Endothelial cell of umbilical vein (primary cell): Measurements from ENCODE around the gene LMX1A. TPM values are rescaled to one million over a fixed set of nuclear protein-coding genes. Genes with fewer than 3 reads are reported as not detected.

Source experiments
- BruUV-seq: library from RNA; stranded (reverse); fragments of 400-500 nt; replicated peaks from 2 replicates; lab custom pipeline; 2021; lab: Mats Ljungman, UMichigan
- CTCF ChIA-PET: fragments of 300-600, 350-600 bp; sonication (Branson Sonifier 250); formaldehyde crosslinking; loops from one replicate; lab custom pipeline; 2021; ENCODE audit warnings: antibody characterized with exemption, inconsistent platforms; lab: Charles Lee
- POLR2A ChIA-PET: fragments of 300-600, 350-600 bp; sonication (Branson Sonifier 250); formaldehyde crosslinking; loops from one replicate; lab custom pipeline; 2021; ENCODE audit warnings: antibody characterized with exemption, inconsistent platforms; lab: Charles Lee
- DNase-seq: peaks from one replicate; pipeline ENCODE4 v3.0.0-alpha.2; 2011; ENCODE audit warnings: low read depth, low spot score
- FAIRE-seq: peaks from 2 replicates; lab custom pipeline; 2011; peaks lifted over from hg19 to GRCh38; lab: Jason Lieb, UNC
- H2AFZ ChIP-seq: 2 replicates; pipeline ENCODE4 v1.6.0; 2012; ENCODE audit warnings: low read depth, low read length, control low read depth, inconsistent platforms
- H3K27ac ChIP-seq: 2 replicates; pipeline ENCODE4 v1.5.1; 2011; ENCODE audit warnings: low read depth, mild to moderate bottlenecking, control low read depth, low read length, moderate library complexity; ENCODE audit not compliant: insufficient read depth
- H3K27me3 ChIP-seq, 2 experiments: 2 replicates each; pipeline versions ENCODE4 v1.6.0 to v1.6.1; 2011; ENCODE audit warnings: low read length in 2 of 2, mixed read lengths in 1 of 2; ENCODE audit not compliant: control insufficient read depth in 2 of 2, insufficient read depth in 2 of 2
- H3K36me3 ChIP-seq, 2 experiments: 2 replicates in 1 of 2; 3 replicates in 1 of 2; pipeline ENCODE4 v1.5.1; 2011; ENCODE audit warnings: low read length in 2 of 2, mild to moderate bottlenecking in 1 of 2, moderate library complexity in 1 of 2; ENCODE audit not compliant: control insufficient read depth in 2 of 2, insufficient read depth in 2 of 2; ENCODE audit errors: extremely low read depth in 1 of 2
- H3K4me1 ChIP-seq: 3 replicates; pipeline ENCODE4 v1.5.1; 2011; ENCODE audit warnings: mild to moderate bottlenecking, low read length; ENCODE audit not compliant: control insufficient read depth, insufficient read depth; ENCODE audit errors: extremely low read depth
- H3K4me2 ChIP-seq: 2 replicates; pipeline ENCODE4 v1.6.1; 2011; ENCODE audit warnings: low read length, control low read depth, mixed read lengths; ENCODE audit not compliant: insufficient read depth
- H3K4me3 ChIP-seq, 3 experiments: fragments of 200-600 bp in 1 of 3; sonication (generic), shearing (Covaris generic) in 1 of 3; replicated peaks in 1 of 3; 2 replicates each; pipeline ENCODE4 v1.5.1; 2011 to 2016; ENCODE audit warnings: control low read depth in 3 of 3, low read length in 3 of 3, mild to moderate bottlenecking in 2 of 3, inconsistent platforms in 1 of 3, low read depth in 1 of 3, moderate library complexity in 1 of 3; ENCODE audit not compliant: insufficient read depth in 1 of 3
- H3K79me2 ChIP-seq: 2 replicates; pipeline ENCODE4 v1.6.0; 2012; ENCODE audit warnings: low read length, inconsistent platforms; ENCODE audit not compliant: control insufficient read depth, insufficient read depth
- H3K9ac ChIP-seq: replicated peaks from 2 replicates; pipeline ENCODE3; 2011; ENCODE audit warnings: low read length, control low read depth; ENCODE audit not compliant: insufficient read depth; ENCODE audit errors: extremely low read depth
- H3K9me1 ChIP-seq: replicated peaks from 3 replicates; pipeline ENCODE4 v1.6.0; 2011; ENCODE audit warnings: mild to moderate bottlenecking, low read length; ENCODE audit not compliant: control insufficient read depth, insufficient read depth; ENCODE audit errors: extremely low read depth
- H3K9me3 ChIP-seq: replicated peaks from 2 replicates; pipeline ENCODE4 v1.5.1; 2012; ENCODE audit warnings: low read length, inconsistent platforms; ENCODE audit not compliant: control insufficient read depth, insufficient read depth
- H4K20me1 ChIP-seq: replicated peaks from 2 replicates; pipeline ENCODE3; 2011; ENCODE audit warnings: mild to moderate bottlenecking, low read length; ENCODE audit not compliant: control insufficient read depth, insufficient read depth; ENCODE audit errors: extremely low read depth
- CTCF ChIP-seq, 2 donors: IDR thresholded peaks; 1 replicate in 1 of 2; 2 replicates in 1 of 2; pipeline ENCODE4 v1.5.1; 2011; ENCODE audit warnings: low read length in 2 of 2, mild to moderate bottlenecking in 2 of 2, moderate library complexity in 2 of 2, control low read depth in 1 of 2, inconsistent platforms in 1 of 2, low read depth in 1 of 2; ENCODE audit not compliant: insufficient read depth in 1 of 2; ENCODE audit errors: extremely low read depth in 1 of 2
- EZH2 ChIP-seq: IDR thresholded peaks from 2 replicates; pipeline ENCODE4 v1.6.1; 2012; ENCODE audit warnings: borderline replicate concordance, low read depth, mild to moderate bottlenecking, moderate library complexity, low read length, inconsistent platforms; ENCODE audit not compliant: severe bottlenecking
- FOS ChIP-seq: IDR thresholded peaks from 2 replicates; pipeline ENCODE4 v1.6.1; 2011; ENCODE audit warnings: mild to moderate bottlenecking, low read length, moderate library complexity, borderline replicate concordance; ENCODE audit not compliant: insufficient read depth
- GATA2 ChIP-seq: IDR thresholded peaks from 2 replicates; pipeline ENCODE4 v1.7.0; 2011; ENCODE audit warnings: low read depth, mild to moderate bottlenecking, moderate library complexity, mixed read lengths, low read length; ENCODE audit not compliant: insufficient read length, insufficient read depth
- JUN ChIP-seq: IDR thresholded peaks from 2 replicates; pipeline ENCODE4 v1.6.1; 2011; ENCODE audit warnings: borderline replicate concordance, low read depth; ENCODE audit not compliant: insufficient read length, insufficient read depth
- MAX ChIP-seq: IDR thresholded peaks from 2 replicates; pipeline ENCODE4 v1.6.1; 2011; ENCODE audit not compliant: insufficient read depth, insufficient read length
- MYC ChIP-seq: IDR thresholded peaks from one replicate; pipeline ENCODE4 v1.6.1; 2011; ENCODE audit warnings: mild to moderate bottlenecking, low read depth, low read length
- POLR2A ChIP-seq: IDR thresholded peaks from 2 replicates; pipeline ENCODE4 v1.6.1; 2012; ENCODE audit warnings: low read depth, mild to moderate bottlenecking, control low read depth, low read length
- POLR2AphosphoS5 ChIP-seq: IDR thresholded peaks from 2 replicates; pipeline ENCODE4 v1.6.1; 2012; ENCODE audit warnings: low read depth, mild to moderate bottlenecking, control low read depth, low read length, moderate library complexity; ENCODE audit not compliant: insufficient read depth
- dilution Hi-C: fragments of 300-500 bp; cut with MboI; formaldehyde crosslinking; loops from one replicate; pipeline ENCODE4 v1.15.0; 2019; ENCODE audit warnings: low sequenced_read_pairs; ENCODE audit not compliant: extremely low pct_ligation_motif_present
- intact Hi-C: fragments of 100-400 bp; cut with micrococcal nuclease; formaldehyde crosslinking; loops from one replicate; pipeline ENCODE4 v1.10.0; 2022
- polyA plus RNA-seq, 4 experiments: library from polyadenylated mRNA; depleted of rRNA in 3 of 4; stranded (reverse) in 3 of 4; unstranded in 1 of 4; fragments of >200 nt; gene quantifications; 2 replicates each; pipeline versions ENCODE4 v1.2.1 to v1.2.3, GENCODE V29; 2011 to 2012; ENCODE audit warnings: missing spikeins in 1 of 4
- total RNA-seq: library from RNA; stranded (reverse); gene quantifications from 2 replicates; pipeline ENCODE4 v1.2.3, GENCODE V29; 2021

The LMX1A gene
- total and polyA plus RNA-seq, 2 donors (not counting 3 experiments of a cell fraction or from before 2014, with no cell fraction given), result not detected

DNA sequence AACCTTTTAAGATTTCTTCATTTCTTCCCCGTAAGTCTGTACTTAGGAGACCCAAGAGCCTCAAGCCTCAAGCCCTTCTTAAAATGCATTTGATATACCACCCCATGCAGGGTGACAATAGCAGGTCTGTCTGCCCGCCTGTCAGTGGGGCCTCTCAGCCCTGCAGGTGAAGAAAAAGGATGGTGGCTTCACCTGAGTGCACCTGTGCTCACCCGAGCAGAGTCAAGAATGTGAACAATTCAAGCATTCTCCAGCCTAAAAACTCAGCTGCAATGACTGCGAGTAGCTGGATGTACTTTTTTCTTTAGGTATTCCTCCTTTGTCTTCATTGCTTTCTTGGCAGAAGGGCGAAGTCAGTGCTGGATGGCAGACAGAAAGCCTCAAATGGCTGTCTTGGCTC, 203.3 kb downstream of the LMX1A start:
- Histone ChIP-seq H3K36me3 (no peaks in the 10 kb centered on the region), H3K79me2 (no peaks in the 10 kb centered on the region), H3K27ac (no peak overlapping the region), H3K4me1 (no peaks in the 10 kb centered on the region), H3K9ac (no peak overlapping the region), H3K4me3 (no peak overlapping the region), H3K9me1 (no peaks in the 10 kb centered on the region), H2AFZ (no peak overlapping the region), H3K9me3 (no peaks in the 10 kb centered on the region), H3K27me3 (no peaks in the 10 kb centered on the region), H3K4me2 (no peak overlapping the region), H4K20me1 (no peaks in the 10 kb centered on the region)
- ChIA-PET POLR2A (no interaction called here), CTCF (interaction anchor here (0.8 kb wide), 1 partner anchor 23 kb away, joined by 3 read pairs; no protein-coding TSS in a partner anchor)
- TF ChIP-seq POLR2AphosphoS5, result no peak
- no peak for TF ChIP-seq JUN
- TF ChIP-seq EZH2, result no peak
- TF ChIP-seq MYC, result no peak
- TF ChIP-seq MAX, result no peak
- TF ChIP-seq CTCF (IDR thresholded peaks at IDR 0.05; ENCODE audit: extremely low read depth in 1 of 2, insufficient read depth in 1 of 2, low read depth in 1 of 2, low read length in 2 of 2), result no peak
- no peak for TF ChIP-seq FOS
- TF ChIP-seq POLR2A, result no peak
- no peak for TF ChIP-seq GATA2
- dilution Hi-C loops, result no loop called here
- FAIRE-seq, result no peak
- intact Hi-C loops, result no loop called here
- DNase-seq, result no peak
- no TSS peak for BruUV-seq
